ENCODE results near the gene DDOST.

The DDOST gene

DNA sequence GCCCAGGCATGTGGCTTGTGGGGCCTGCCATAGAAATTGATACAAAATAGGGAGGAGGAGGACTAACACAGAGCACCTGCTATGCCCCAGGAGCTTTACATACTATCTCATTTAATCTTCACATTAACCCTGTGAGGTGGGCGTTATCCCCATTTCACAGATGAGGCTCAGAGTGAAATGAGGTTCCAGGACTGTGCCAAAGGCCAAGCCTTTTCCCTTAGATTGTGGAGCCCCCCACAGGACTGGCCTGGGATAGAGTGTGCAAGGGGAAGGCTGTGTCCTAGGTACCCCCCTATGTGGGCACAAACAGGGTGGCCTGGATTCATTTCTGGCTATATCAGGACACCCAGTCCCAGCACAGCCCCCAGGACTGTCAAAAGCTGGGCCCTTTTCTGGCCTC lies 2.2 kb upstream of the DDOST start:
- Histone ChIP-seq H3K4me1 (ENCODE audit: control insufficient read depth, insufficient read depth, low read length, poor library complexity, severe bottlenecking) (peaks cover 16% of the 10 kb centered on the region), H3K27me3 (replicated peaks; ENCODE audit: control insufficient read depth, insufficient read depth, low read length, poor library complexity, severe bottlenecking) (no peaks in the 10 kb centered on the region), H3K27ac (ENCODE audit: insufficient read depth, low read length, poor library complexity, severe bottlenecking) (no peak overlapping the region)

DNA sequence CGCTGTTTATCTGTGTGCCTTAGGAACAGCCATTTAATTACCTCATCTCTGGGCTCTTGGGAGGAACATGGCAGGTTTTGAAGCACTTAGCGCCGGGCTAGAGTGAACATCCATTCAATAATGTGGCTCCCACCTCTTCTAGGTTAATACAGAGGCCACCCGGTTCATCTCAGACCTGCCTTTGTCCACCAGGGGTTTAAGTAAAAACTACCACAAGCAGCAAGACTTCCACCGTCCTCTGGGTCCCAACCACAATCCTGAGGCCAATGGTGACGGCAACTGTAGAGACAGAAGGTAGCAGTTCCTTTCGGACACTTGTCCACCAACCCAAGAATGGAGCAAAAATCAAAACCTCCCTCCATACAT lies 924 bp upstream of the DDOST start:
- Histone ChIP-seq H3K27ac (ENCODE audit: insufficient read depth, low read length, poor library complexity, severe bottlenecking) (peak overlapping the region; percentile 85), H3K27me3 (replicated peaks; ENCODE audit: control insufficient read depth, insufficient read depth, low read length, poor library complexity, severe bottlenecking) (no peaks in the 10 kb centered on the region), H3K4me1 (ENCODE audit: control insufficient read depth, insufficient read depth, low read length, poor library complexity, severe bottlenecking) (peaks cover 16% of the 10 kb centered on the region), H3K9me3 (ENCODE audit: control insufficient read depth, low read length) (no peaks in the 10 kb centered on the region), H3K4me3 (ENCODE audit: insufficient read depth, low read depth, low read length, poor library complexity, severe bottlenecking) (peak overlapping the region; percentile 85), H3K36me3 (ENCODE audit: control insufficient read depth, insufficient read depth, low read length) (peaks cover 16% of the 10 kb centered on the region)
- no peak for DNase-seq

More for the DNA sequence above, 2.2 kb upstream of the DDOST start:
- H3K36me3 ChIP-seq (ENCODE audit: control insufficient read depth, insufficient read depth, low read length), result peaks cover 3% of the 10 kb centered on the region
- H3K4me3 ChIP-seq (ENCODE audit: insufficient read depth, low read depth, low read length, poor library complexity, severe bottlenecking), result no peak overlapping the region
- H3K9me3 ChIP-seq (ENCODE audit: control insufficient read depth, low read length), result no peaks in the 10 kb centered on the region
- DNase-seq, result no peak

DNA sequence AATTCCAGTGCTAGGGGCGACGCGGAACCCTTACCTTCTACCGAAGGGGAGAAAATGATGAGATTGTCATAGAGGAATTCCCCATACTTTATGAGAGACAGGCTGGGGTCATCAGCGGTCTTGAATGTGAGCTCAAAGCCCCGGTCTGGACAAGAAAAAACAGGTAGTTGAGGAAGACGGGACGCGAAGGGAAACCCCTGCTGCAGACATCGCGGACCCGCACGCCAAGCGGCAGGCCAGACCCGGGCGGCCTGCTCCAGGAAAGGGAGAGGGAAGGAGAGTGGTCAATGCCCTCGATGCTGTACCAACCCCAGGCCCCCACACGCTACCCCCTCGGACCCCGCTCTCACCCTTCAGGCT lies 342 bp downstream of the DDOST start:
- Histone ChIP-seq H3K36me3 (ENCODE audit: control insufficient read depth, insufficient read depth, low read length) (peaks cover 28% of the 10 kb centered on the region), H3K4me3 (ENCODE audit: insufficient read depth, low read depth, low read length, poor library complexity, severe bottlenecking) (peak overlapping the region; percentile 85), H3K9me3 (ENCODE audit: control insufficient read depth, low read length) (no peaks in the 10 kb centered on the region), H3K27ac (ENCODE audit: insufficient read depth, low read length, poor library complexity, severe bottlenecking) (peak overlapping the region; percentile 85), H3K27me3 (replicated peaks; ENCODE audit: control insufficient read depth, insufficient read depth, low read length, poor library complexity, severe bottlenecking) (no peaks in the 10 kb centered on the region), H3K4me1 (ENCODE audit: control insufficient read depth, insufficient read depth, low read length, poor library complexity, severe bottlenecking) (peaks cover 16% of the 10 kb centered on the region)
- peak in 1 of 3 donors; percentile 16 for DNase-seq

DNA sequence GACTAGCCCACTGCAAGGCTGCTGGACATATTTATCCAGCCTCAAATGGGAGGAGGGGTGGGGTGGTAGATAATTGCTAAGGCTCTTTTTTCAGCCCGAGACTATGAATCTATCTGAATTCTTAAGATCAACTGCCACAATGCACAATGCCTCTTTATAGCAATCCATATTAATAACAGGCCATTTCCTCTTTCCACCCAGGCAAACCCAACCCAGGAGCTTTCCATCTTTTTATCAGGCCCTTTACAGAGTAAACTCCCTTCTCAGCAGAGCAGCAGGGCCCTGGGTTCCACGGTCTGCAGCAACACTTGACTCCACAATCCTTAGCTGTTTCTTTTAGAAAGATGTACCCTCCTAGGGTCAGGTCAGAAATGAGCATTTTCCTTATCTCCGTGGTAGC lies 806 bp downstream of the DDOST start:
- no peak for DNase-seq
- Histone ChIP-seq H3K4me1 (ENCODE audit: control insufficient read depth, insufficient read depth, low read length, poor library complexity, severe bottlenecking) (peaks cover 16% of the 10 kb centered on the region), H3K36me3 (ENCODE audit: control insufficient read depth, insufficient read depth, low read length) (peaks cover 29% of the 10 kb centered on the region), H3K27ac (ENCODE audit: insufficient read depth, low read length, poor library complexity, severe bottlenecking) (peak overlapping the region; percentile 85), H3K9me3 (ENCODE audit: control insufficient read depth, low read length) (no peaks in the 10 kb centered on the region), H3K27me3 (replicated peaks; ENCODE audit: control insufficient read depth, insufficient read depth, low read length, poor library complexity, severe bottlenecking) (no peaks in the 10 kb centered on the region), H3K4me3 (ENCODE audit: insufficient read depth, low read depth, low read length, poor library complexity, severe bottlenecking) (peak overlapping the region; percentile 85)

DNA sequence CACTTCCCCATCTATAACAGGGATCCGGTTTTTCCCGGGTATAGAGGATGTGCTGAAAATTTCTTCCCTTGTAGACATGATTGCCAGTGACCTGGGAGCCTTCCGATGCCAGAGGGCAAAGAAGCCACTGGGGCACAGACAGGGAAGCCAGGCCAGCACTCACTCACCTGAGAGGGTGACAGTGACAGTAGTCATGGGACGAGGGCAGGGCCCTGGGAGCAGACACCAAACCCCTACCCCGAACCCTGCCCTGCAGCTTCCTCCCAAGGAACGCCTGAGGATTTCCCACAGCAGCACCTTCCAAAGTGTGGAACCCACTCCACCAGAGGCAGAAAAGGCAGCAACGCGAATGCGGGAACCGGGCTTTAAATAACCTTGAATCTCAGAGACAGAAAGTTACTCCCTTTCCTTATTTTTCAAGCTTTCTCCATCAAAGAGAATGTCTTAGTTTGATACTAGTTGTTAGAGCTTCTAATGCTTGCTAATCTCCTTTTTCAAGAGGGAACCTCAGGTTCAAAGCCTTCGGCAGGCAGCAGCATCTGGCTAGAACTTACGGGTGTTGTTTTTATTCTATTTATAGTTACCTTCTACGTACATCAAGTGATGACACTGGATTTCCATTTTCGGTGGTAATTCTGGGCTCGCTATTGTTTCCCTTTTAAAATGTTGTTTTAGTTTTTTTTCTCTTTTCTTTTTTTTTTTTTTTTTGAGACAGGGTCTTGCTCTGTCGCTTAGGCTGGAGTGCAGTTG lies 2.8 kb downstream of the DDOST start:
- Histone ChIP-seq H3K4me3 (ENCODE audit: insufficient read depth, low read depth, low read length, poor library complexity, severe bottlenecking) (no peak overlapping the region), H3K9me3 (ENCODE audit: control insufficient read depth, low read length) (no peaks in the 10 kb centered on the region), H3K27ac (ENCODE audit: insufficient read depth, low read length, poor library complexity, severe bottlenecking) (no peak overlapping the region), H3K36me3 (ENCODE audit: control insufficient read depth, insufficient read depth, low read length) (peaks cover 50% of the 10 kb centered on the region), H3K4me1 (ENCODE audit: control insufficient read depth, insufficient read depth, low read length, poor library complexity, severe bottlenecking) (peaks cover 16% of the 10 kb centered on the region), H3K27me3 (replicated peaks; ENCODE audit: control insufficient read depth, insufficient read depth, low read length, poor library complexity, severe bottlenecking) (no peaks in the 10 kb centered on the region)
- no peak for DNase-seq

DNA sequence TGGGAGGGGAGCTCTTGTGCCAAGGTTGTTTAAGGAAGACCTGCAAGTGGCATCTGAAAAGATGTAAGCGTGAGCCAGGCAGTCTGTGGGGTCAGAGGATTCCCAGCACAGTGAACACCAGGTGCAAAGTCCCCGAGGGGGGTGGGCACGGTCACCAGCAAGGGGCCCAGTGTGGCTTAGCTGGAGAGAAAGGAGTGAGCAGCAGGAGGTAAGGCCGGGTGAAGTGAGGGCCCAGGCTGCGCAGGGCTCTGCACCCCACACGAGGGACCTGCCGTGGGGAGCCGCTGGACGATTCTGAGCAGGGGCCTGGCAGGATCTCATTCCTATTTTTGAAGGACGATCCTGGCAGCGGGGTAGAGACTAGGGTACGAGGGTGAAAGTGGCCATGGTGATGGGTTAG lies 4.1 kb downstream of the DDOST start:
- Histone ChIP-seq H3K27ac (ENCODE audit: insufficient read depth, low read length, poor library complexity, severe bottlenecking) (no peak overlapping the region), H3K36me3 (ENCODE audit: control insufficient read depth, insufficient read depth, low read length) (peaks cover 63% of the 10 kb centered on the region), H3K4me3 (ENCODE audit: insufficient read depth, low read depth, low read length, poor library complexity, severe bottlenecking) (no peak overlapping the region), H3K4me1 (ENCODE audit: control insufficient read depth, insufficient read depth, low read length, poor library complexity, severe bottlenecking) (peaks cover 15% of the 10 kb centered on the region), H3K9me3 (ENCODE audit: control insufficient read depth, low read length) (no peaks in the 10 kb centered on the region), H3K27me3 (replicated peaks; ENCODE audit: control insufficient read depth, insufficient read depth, low read length, poor library complexity, severe bottlenecking) (no peaks in the 10 kb centered on the region)
- no peak for DNase-seq

DNA sequence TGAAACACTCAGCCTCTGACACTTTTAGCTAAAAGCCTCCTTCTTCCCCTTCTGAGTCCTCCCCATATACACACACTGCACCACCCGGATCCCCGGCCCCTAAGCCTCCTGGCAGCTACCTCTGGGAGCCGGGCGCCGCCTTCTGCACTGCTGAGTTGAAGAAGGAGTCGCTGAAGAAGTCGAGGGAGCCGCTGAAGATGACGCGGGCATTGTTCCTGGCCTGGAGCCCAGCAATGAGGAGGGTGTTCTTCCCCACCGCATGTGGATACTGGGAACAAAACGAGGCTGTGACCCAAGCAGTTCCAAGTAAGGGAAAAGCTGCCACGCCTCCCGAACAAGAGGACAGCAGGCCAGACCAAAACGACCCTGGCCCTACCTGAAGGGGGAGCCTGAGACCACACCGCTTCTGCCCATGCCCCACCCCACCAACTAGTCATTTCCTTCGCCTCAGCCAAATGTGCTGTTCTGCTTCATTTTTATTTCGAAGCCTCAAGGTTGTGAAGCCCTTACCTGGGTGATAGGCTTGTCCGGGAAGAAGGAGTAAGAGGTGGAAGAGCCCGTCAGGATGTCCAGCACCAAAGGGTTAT lies 7.0 kb downstream of the DDOST start:
- H3K9me3 ChIP-seq (ENCODE audit: control insufficient read depth, low read length), result no peaks in the 10 kb centered on the region
- no peak overlapping the region for H3K27ac ChIP-seq (ENCODE audit: insufficient read depth, low read length, poor library complexity, severe bottlenecking)
- no peaks in the 10 kb centered on the region for H3K4me1 ChIP-seq (ENCODE audit: control insufficient read depth, insufficient read depth, low read length, poor library complexity, severe bottlenecking)
- no peak for DNase-seq
- peaks cover 84% of the 10 kb centered on the region for H3K36me3 ChIP-seq (ENCODE audit: control insufficient read depth, insufficient read depth, low read length)
- H3K27me3 ChIP-seq (replicated peaks; ENCODE audit: control insufficient read depth, insufficient read depth, low read length, poor library complexity, severe bottlenecking), result no peaks in the 10 kb centered on the region
- no peak overlapping the region for H3K4me3 ChIP-seq (ENCODE audit: insufficient read depth, low read depth, low read length, poor library complexity, severe bottlenecking)

DNA sequence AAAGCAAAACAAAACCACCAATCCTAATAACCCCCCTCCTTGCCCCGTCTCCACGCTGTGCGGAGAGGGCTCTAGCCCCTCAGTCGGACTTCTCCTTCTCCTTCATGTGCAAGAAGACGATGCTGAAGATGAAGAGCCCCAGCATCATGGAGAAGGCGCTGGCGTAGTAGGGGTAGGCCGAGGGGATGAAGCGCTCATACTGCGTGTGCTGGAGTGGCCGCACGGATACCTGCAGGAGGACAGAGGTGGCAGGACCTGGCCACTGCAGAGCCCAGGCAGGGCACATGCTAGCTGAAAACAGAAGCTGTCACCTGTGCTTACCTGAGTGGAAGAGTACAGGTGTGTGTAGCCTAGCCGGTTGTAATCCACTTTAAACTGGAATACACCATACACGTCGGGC lies 8.9 kb downstream of the DDOST start:
- no peak for DNase-seq
- H3K4me1 ChIP-seq (ENCODE audit: control insufficient read depth, insufficient read depth, low read length, poor library complexity, severe bottlenecking), result no peaks in the 10 kb centered on the region
- no peaks in the 10 kb centered on the region for H3K9me3 ChIP-seq (ENCODE audit: control insufficient read depth, low read length)
- no peak overlapping the region for H3K4me3 ChIP-seq (ENCODE audit: insufficient read depth, low read depth, low read length, poor library complexity, severe bottlenecking)
- no peak overlapping the region for H3K27ac ChIP-seq (ENCODE audit: insufficient read depth, low read length, poor library complexity, severe bottlenecking)
- H3K27me3 ChIP-seq (replicated peaks; ENCODE audit: control insufficient read depth, insufficient read depth, low read length, poor library complexity, severe bottlenecking), result no peaks in the 10 kb centered on the region
- H3K36me3 ChIP-seq (ENCODE audit: control insufficient read depth, insufficient read depth, low read length), result peaks cover 82% of the 10 kb centered on the region

DNA sequence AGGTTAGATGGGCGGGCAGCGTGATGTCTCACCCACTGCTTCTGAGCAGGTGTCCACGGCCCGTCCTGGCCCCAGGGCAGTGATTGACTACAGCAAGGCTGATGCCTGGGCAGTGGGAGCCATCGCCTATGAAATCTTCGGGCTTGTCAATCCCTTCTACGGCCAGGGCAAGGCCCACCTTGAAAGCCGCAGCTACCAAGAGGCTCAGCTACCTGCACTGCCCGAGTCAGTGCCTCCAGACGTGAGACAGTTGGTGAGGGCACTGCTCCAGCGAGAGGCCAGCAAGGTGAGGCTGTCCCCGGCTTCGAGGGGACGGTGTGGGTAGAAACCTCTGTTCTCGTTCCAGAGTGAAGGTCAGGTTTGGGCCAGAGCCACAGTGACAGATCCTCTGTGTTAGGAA lies 12.2 kb downstream of the DDOST start:
- Histone ChIP-seq H3K27ac (ENCODE audit: insufficient read depth, low read length, poor library complexity, severe bottlenecking) (no peak overlapping the region), H3K27me3 (replicated peaks; ENCODE audit: control insufficient read depth, insufficient read depth, low read length, poor library complexity, severe bottlenecking) (no peaks in the 10 kb centered on the region), H3K36me3 (ENCODE audit: control insufficient read depth, insufficient read depth, low read length) (peaks cover 57% of the 10 kb centered on the region), H3K9me3 (ENCODE audit: control insufficient read depth, low read length) (no peaks in the 10 kb centered on the region), H3K4me3 (ENCODE audit: insufficient read depth, low read depth, low read length, poor library complexity, severe bottlenecking) (no peak overlapping the region), H3K4me1 (ENCODE audit: control insufficient read depth, insufficient read depth, low read length, poor library complexity, severe bottlenecking) (no peaks in the 10 kb centered on the region)
- no peak for DNase-seq

DNA sequence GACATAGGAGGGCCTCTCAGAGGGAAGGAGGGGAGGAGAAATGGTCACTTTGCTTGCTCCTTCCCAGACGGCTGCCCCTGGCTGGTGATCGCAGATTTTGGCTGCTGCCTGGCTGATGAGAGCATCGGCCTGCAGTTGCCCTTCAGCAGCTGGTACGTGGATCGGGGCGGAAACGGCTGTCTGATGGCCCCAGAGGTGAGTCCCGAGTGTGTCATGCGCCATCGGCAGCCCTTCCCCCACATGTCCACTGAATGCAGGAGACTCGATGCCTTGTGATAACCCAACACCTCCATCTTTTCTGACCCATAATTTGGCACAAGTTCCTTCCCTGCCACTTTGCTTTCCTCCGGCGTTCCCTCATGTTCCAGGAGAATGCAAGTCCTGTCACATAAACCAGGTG lies 12.7 kb downstream of the DDOST start:
- Histone ChIP-seq H3K4me1 (ENCODE audit: control insufficient read depth, insufficient read depth, low read length, poor library complexity, severe bottlenecking) (no peaks in the 10 kb centered on the region), H3K27ac (ENCODE audit: insufficient read depth, low read length, poor library complexity, severe bottlenecking) (no peak overlapping the region), H3K4me3 (ENCODE audit: insufficient read depth, low read depth, low read length, poor library complexity, severe bottlenecking) (no peak overlapping the region), H3K9me3 (ENCODE audit: control insufficient read depth, low read length) (no peaks in the 10 kb centered on the region), H3K36me3 (ENCODE audit: control insufficient read depth, insufficient read depth, low read length) (peaks cover 52% of the 10 kb centered on the region), H3K27me3 (replicated peaks; ENCODE audit: control insufficient read depth, insufficient read depth, low read length, poor library complexity, severe bottlenecking) (no peaks in the 10 kb centered on the region)
- DNase-seq, result no peak

Data from effector memory CD4-positive, alpha-beta T cell (primary cell).